WTC11 (cell line): ENCODE measurements around the gene ZNF593.

ENCODE experiments used
- CREB1 ChIP-seq: sonication (generic); formaldehyde crosslinking; IDR thresholded peaks from 2 replicates; pipeline ENCODE4 v1.8.0; 2023; ENCODE audit warnings: mild to moderate bottlenecking, missing genetic modification reagents
- USF1 ChIP-seq: sonication (generic); formaldehyde crosslinking; IDR thresholded peaks from 2 replicates; pipeline ENCODE4 v1.8.0; 2022; ENCODE audit warnings: mild to moderate bottlenecking, missing genetic modification reagents
- TF ChIP-seq, protein P1 (sequence below): fragments of 200-600 bp; IDR thresholded peaks from 2 replicates; pipeline ENCODE4 v1.8.0; 2022; ENCODE audit warnings: antibody characterized with exemption

DNA sequence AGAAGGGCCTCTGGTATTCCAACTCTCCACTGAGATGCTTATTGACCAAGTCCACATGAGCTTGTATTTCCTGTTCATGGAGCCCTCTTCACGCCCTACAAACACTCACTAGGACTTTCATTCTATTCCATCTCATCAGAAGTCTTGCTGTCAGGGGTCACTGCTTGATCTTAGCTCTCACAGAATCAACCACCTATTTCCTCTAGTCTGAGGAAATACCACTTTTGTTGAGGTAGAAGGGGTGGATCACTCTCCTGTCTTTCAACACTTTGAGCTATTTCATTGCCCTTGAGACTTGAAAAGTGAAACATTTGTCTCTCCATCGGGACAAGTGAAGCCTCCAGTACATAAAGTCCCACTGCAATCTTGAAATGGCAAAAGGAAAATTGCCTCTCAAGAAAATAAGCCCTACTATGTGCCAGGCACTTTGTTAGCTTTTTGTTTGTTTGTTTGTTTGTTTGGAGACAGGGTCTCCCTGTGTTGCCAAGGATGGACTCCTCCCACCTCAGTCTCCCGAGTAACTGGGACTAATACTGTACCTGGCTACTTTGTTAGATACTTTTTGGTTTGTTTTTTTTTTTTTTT is 30.6 kb upstream of the ZNF593 start:
- TF ChIP-seq CREB1 (CRISPR knock-in tag) (no peak), USF1 (CRISPR knock-in tag) (no peak)
- TF ChIP-seq, protein P1, sequence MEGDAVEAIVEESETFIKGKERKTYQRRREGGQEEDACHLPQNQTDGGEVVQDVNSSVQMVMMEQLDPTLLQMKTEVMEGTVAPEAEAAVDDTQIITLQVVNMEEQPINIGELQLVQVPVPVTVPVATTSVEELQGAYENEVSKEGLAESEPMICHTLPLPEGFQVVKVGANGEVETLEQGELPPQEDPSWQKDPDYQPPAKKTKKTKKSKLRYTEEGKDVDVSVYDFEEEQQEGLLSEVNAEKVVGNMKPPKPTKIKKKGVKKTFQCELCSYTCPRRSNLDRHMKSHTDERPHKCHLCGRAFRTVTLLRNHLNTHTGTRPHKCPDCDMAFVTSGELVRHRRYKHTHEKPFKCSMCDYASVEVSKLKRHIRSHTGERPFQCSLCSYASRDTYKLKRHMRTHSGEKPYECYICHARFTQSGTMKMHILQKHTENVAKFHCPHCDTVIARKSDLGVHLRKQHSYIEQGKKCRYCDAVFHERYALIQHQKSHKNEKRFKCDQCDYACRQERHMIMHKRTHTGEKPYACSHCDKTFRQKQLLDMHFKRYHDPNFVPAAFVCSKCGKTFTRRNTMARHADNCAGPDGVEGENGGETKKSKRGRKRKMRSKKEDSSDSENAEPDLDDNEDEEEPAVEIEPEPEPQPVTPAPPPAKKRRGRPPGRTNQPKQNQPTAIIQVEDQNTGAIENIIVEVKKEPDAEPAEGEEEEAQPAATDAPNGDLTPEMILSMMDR, result no peak
